ENCODE results near the gene CDCA7L. TPM values are rescaled to one million over a fixed set of nuclear protein-coding genes. Genes with fewer than 3 reads are reported as not detected.
A peak's percentile ranks its signal among the peaks of the same experiment; 100 is the strongest.
"Not testable (repeated sequence)": the region's sequence is repeated elsewhere in the genome, so short reads cannot be mapped to it uniquely, and the experiment has no call there.

Gene CDCA7L
- total RNA-seq, 2 donors from 2014 or later, result 35.1 to 49.1 TPM

DNA sequence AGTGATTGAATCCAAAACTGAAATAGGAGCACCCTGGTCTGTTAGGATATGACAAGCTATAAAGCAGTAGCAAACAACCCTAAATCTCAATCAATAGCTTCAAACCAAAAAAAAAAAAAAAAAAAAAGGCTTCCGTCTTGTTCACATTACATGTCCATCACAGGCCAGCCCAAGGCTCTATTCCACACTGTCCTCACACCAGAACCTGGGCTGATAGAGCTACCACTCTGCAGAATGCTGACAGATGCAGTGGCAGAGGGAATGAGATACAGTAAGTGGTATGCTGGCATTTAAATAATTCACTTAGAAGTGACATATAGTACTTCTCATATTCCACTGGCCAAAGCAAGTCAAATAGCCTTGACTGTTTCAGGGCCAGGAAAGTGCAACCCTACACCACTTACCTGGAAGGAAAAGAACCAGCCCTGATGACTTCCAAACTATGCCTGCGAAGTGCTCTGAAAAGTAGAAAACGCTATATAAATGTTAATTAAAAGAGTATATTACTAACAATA, 5.8 kb downstream of the CDCA7L start:
- peak overlapping the region; percentile 57 to 84 for H3K4me3 Mint-ChIP-seq
- peaks cover 8 to 23% of the 10 kb centered on the region in 2 donors for H3K36me3 Mint-ChIP-seq (ENCODE audit: insufficient read depth in 2 of 2)
- no peaks in the 10 kb centered on the region for H3K27me3 Mint-ChIP-seq (ENCODE audit: low read depth)
- DNase-seq, result no peak
- ATAC-seq (replicated peaks in 1 of 2), result no peak
- H3K9me3 Mint-ChIP-seq, result peaks cover 2 to 6% of the 10 kb centered on the region in 2 donors
- H3K27ac Mint-ChIP-seq, result peak overlapping the region; percentile 93
- peaks cover 81% of the 10 kb centered on the region for H3K4me1 Mint-ChIP-seq (ENCODE audit: low read depth)

GRCh38 chr7:21939136-21939857, 6.4 kb downstream of the CDCA7L start:
- peaks cover 82% of the 10 kb centered on the region for H3K4me1 Mint-ChIP-seq (ENCODE audit: low read depth)
- H3K9me3 Mint-ChIP-seq, result peaks cover 2 to 6% of the 10 kb centered on the region in 2 donors

DNA sequence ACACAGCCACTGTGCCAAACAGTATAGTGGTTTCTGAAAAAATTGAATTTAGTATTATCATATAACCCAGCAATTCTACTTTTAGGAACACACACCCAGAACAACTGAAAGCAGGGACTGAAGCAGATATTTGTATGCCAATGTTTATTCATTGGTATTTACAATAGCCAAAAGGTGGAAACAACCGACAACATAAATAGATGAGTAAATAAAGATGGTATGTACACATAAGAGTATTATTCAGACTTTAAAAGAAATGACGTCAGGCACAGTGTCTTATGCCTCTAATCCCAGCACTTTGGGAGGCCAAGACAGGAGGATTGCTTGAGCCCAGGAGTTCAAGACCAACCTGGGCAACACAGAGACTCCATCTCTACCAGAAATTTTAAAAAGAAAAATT, 7.2 kb downstream of the CDCA7L start:
- Mint-ChIP-seq H3K4me3 (peak overlapping the region; percentile 43 to 57), H3K36me3 (ENCODE audit: insufficient read depth in 2 of 2) (peaks cover 10 to 31% of the 10 kb centered on the region in 2 donors), H3K9me3 (peaks cover 3 to 6% of the 10 kb centered on the region in 2 donors), H3K27me3 (ENCODE audit: low read depth) (no peaks in the 10 kb centered on the region), H3K27ac (peak overlapping the region; percentile 93), H3K4me1 (ENCODE audit: low read depth) (peaks cover 80% of the 10 kb centered on the region)
- no peak for ATAC-seq (replicated peaks in 1 of 2)
- DNase-seq, result no peak

More at GRCh38 chr7:21939136-21939857, 6.4 kb downstream of the CDCA7L start:
- peak overlapping the region; percentile 93 for H3K27ac Mint-ChIP-seq
- ATAC-seq (replicated peaks in 1 of 2) (peak; percentile 91 to 92), DNase-seq (peak; percentile 78 to 79)
- H3K27me3 Mint-ChIP-seq (ENCODE audit: low read depth), result no peaks in the 10 kb centered on the region
- H3K4me3 Mint-ChIP-seq, result peak overlapping the region; percentile 57 to 84
- H3K36me3 Mint-ChIP-seq (ENCODE audit: insufficient read depth in 2 of 2), result peaks cover 10 to 27% of the 10 kb centered on the region in 2 donors

- Mint-ChIP-seq H3K4me1 (ENCODE audit: low read depth) (peaks cover 46% of the 10 kb centered on the region), H3K4me3 (no peak overlapping the region), H3K27ac (no peak overlapping the region), H3K9me3 (peaks cover 8 to 9% of the 10 kb centered on the region in 2 donors), H3K27me3 (ENCODE audit: low read depth) (no peaks in the 10 kb centered on the region), H3K36me3 (ENCODE audit: insufficient read depth in 2 of 2) (peaks cover 16 to 45% of the 10 kb centered on the region in 2 donors)
- ATAC-seq (replicated peaks in 1 of 2) (no peak), DNase-seq (no peak)
Observed at GRCh38 chr7:21934808-21935207, 10.9 kb downstream of the CDCA7L start.

DNA sequence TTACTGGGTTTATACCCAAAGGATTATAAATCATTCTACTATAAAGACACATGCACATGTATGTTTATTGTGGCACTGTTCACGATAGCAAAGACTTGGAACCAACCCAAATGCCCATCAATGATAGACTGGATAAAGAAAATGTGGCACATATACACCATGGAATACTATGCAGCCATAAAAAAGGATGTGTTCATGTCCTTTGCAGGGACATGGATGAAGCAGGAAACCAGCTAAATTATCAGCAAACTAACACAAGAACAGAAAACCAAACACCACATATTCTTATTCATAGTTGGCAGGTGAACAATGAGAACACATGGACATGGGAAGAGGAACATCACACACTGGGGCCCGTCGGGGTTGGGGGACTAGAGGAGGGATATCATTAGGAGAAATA, 12.4 kb downstream of the CDCA7L start:
- H3K36me3 Mint-ChIP-seq (ENCODE audit: insufficient read depth in 2 of 2), result peaks cover 22 to 57% of the 10 kb centered on the region in 2 donors
- H3K4me1 Mint-ChIP-seq (ENCODE audit: low read depth), result peaks cover 34% of the 10 kb centered on the region
- not testable (repeated sequence) for H3K27ac Mint-ChIP-seq

DNA sequence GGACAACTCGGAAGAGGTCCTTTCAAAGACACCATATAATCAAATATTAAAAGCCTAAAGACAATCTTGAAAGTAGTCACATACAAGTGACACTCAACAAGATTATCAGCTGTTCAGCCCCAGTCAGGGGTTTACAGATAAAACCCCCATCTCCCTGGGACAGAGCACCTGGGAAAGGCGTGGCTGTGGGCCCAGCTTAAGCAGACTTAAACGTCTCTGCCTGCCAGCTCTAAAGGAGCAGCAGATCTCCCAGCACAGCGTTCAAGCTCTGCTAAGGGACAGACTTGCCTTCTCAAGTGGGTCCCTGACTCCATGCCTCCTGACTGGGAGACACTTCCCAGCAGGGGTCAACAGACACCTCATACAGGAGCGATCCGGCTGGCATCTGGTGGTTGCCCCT, 18.0 kb downstream of the CDCA7L start:
- no peak for ATAC-seq (replicated peaks in 1 of 2)
- Mint-ChIP-seq H3K27ac (no peak overlapping the region), H3K4me3 (no peak overlapping the region), H3K4me1 (ENCODE audit: low read depth) (peaks cover 6% of the 10 kb centered on the region), H3K9me3 (peaks cover 7 to 11% of the 10 kb centered on the region in 2 donors), H3K36me3 (ENCODE audit: insufficient read depth in 2 of 2) (peaks cover 14 to 33% of the 10 kb centered on the region in 2 donors), H3K27me3 (ENCODE audit: low read depth) (no peaks in the 10 kb centered on the region)
- DNase-seq, result no peak

More for the DNA sequence above, 12.4 kb downstream of the CDCA7L start:
- ATAC-seq (replicated peaks in 1 of 2); H3K4me3 Mint-ChIP-seq; H3K27me3 Mint-ChIP-seq (ENCODE audit: low read depth); DNase-seq: not testable (repeated sequence)
- peaks cover 11 to 13% of the 10 kb centered on the region in 2 donors for H3K9me3 Mint-ChIP-seq

GRCh38 chr7:21926448-21926847, 19.3 kb downstream of the CDCA7L start:
- peaks cover 14 to 29% of the 10 kb centered on the region in 2 donors for H3K36me3 Mint-ChIP-seq (ENCODE audit: insufficient read depth in 2 of 2)
- H3K27ac Mint-ChIP-seq, result no peak overlapping the region
- H3K4me1 Mint-ChIP-seq (ENCODE audit: low read depth), result peaks cover 6% of the 10 kb centered on the region
- H3K4me3 Mint-ChIP-seq, result no peak overlapping the region
- no peak for DNase-seq
- ATAC-seq (replicated peaks in 1 of 2), result no peak
- H3K27me3 Mint-ChIP-seq (ENCODE audit: low read depth), result no peaks in the 10 kb centered on the region
- H3K9me3 Mint-ChIP-seq, result peaks cover 7 to 11% of the 10 kb centered on the region in 2 donors

GRCh38 chr7:21923658-21924057, 22.0 kb downstream of the CDCA7L start:
- Mint-ChIP-seq H3K9me3 (peaks cover 0 to 5% of the 10 kb centered on the region in 2 donors), H3K4me3 (no peak overlapping the region), H3K27me3 (ENCODE audit: low read depth) (no peaks in the 10 kb centered on the region), H3K36me3 (ENCODE audit: insufficient read depth in 2 of 2) (peaks cover 8 to 12% of the 10 kb centered on the region in 2 donors), H3K4me1 (ENCODE audit: low read depth) (no peaks in the 10 kb centered on the region), H3K27ac (no peak overlapping the region)
- no peak for ATAC-seq (replicated peaks in 1 of 2)
- no peak for DNase-seq

DNA sequence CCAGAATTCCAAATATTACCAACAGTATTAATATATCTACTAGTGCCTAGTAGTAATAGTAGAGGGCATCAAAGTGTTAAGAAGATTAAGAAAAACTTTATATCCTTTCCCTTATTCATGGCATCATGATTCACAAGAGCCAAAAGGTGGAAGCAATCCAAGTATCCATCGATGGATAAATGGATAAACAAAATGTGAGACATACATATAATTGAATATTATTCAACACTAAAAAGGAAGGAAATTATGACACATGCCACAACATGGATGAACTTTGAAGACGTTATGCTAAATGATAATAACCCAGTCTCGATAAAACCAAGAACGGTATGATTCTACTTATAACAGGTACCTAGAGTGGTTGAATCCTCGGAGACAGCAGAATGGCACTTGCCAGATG, 23.1 kb downstream of the CDCA7L start:
- Mint-ChIP-seq H3K36me3 (ENCODE audit: insufficient read depth in 2 of 2) (peaks cover 5 to 6% of the 10 kb centered on the region in 2 donors), H3K27ac (no peak overlapping the region), H3K9me3 (peaks cover 0 to 3% of the 10 kb centered on the region in 2 donors), H3K27me3 (ENCODE audit: low read depth) (no peaks in the 10 kb centered on the region), H3K4me1 (ENCODE audit: low read depth) (no peaks in the 10 kb centered on the region), H3K4me3 (no peak overlapping the region)
- ATAC-seq (replicated peaks in 1 of 2), result no peak
- DNase-seq, result no peak

GRCh38 chr7:21920936-21921335, 24.8 kb downstream of the CDCA7L start:
- DNase-seq (no peak), ATAC-seq (replicated peaks in 1 of 2) (no peak)
- H3K27me3 Mint-ChIP-seq (ENCODE audit: low read depth), result no peaks in the 10 kb centered on the region
- no peaks in the 10 kb centered on the region for H3K4me1 Mint-ChIP-seq (ENCODE audit: low read depth)
- no peak overlapping the region for H3K27ac Mint-ChIP-seq
- peaks cover 2 to 6% of the 10 kb centered on the region in 2 donors for H3K36me3 Mint-ChIP-seq (ENCODE audit: insufficient read depth in 2 of 2)
- no peak overlapping the region for H3K4me3 Mint-ChIP-seq
- no peaks in the 10 kb centered on the region for H3K9me3 Mint-ChIP-seq

DNA sequence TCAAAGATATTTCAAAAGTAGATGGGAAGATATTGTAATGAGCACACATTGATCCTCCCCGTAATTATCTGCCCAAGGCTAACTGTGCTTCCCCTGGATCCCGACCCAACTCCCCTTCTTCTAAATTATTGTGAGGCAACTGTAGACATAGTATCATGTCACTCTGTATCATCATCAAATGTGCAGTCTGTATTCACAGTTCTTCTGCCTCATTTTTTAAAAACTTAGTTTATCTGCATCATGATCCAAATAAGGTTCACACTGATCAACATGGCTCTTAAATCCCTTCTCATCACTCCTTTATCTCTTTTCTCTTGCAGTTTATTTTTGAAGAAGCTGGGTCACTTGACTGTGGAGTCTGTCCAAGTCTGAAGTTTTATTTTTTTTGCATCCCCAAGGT, 27.5 kb downstream of the CDCA7L start:
- peaks cover 12 to 20% of the 10 kb centered on the region in 2 donors for H3K36me3 Mint-ChIP-seq (ENCODE audit: insufficient read depth in 2 of 2)
- ATAC-seq (replicated peaks in 1 of 2), result no peak
- no peaks in the 10 kb centered on the region for H3K9me3 Mint-ChIP-seq
- DNase-seq, result no peak
- H3K27ac Mint-ChIP-seq, result no peak overlapping the region
- no peaks in the 10 kb centered on the region for H3K4me1 Mint-ChIP-seq (ENCODE audit: low read depth)
- no peaks in the 10 kb centered on the region for H3K27me3 Mint-ChIP-seq (ENCODE audit: low read depth)
- H3K4me3 Mint-ChIP-seq, result no peak overlapping the region

DNA sequence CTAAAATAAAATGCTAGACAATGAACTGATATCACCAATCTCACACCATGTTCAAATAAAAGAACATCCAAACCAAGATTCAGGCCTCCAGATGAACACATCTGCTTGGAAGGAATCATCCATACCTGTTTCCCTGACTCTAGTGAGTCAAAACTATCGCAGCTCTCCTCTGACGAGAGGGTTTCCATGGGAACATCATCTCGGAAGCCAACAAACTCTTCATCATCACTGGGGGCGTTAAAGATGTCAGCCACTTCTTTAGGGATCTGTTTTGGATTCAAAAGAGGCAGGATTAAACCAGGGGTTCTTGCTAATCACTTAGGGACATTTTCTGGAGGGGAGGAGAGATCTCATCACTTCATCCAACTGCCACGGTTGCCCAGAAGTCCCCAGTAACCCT, 29.1 kb downstream of the CDCA7L start:
- ATAC-seq (replicated peaks in 1 of 2) (no peak), DNase-seq (no peak)
- Mint-ChIP-seq H3K4me3 (no peak overlapping the region), H3K9me3 (no peaks in the 10 kb centered on the region), H3K27ac (no peak overlapping the region), H3K27me3 (ENCODE audit: low read depth) (no peaks in the 10 kb centered on the region), H3K4me1 (ENCODE audit: low read depth) (no peaks in the 10 kb centered on the region), H3K36me3 (ENCODE audit: insufficient read depth in 2 of 2) (peaks cover 12 to 20% of the 10 kb centered on the region in 2 donors)

DNA sequence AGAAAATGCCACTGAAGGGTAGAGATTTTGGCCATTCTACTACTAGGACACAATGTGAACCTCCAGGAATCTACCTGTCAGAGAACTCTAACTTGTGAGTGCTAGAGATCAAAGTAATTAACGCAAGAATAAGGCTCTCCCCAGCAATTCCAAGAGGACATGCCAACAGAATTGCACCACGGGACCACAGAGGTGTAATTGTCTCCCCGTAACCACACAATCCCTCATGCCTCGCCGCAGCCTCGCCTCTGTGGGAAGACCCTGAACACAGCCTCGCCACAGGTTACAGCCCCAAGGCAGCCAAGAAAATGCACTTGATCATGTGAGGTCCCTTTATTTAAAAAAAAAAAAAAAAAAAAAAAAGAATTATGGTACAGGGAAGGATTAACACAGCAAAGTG, 29.5 kb downstream of the CDCA7L start:
- no peak for ATAC-seq (replicated peaks in 1 of 2)
- no peaks in the 10 kb centered on the region for H3K27me3 Mint-ChIP-seq (ENCODE audit: low read depth)
- peaks cover 12 to 20% of the 10 kb centered on the region in 2 donors for H3K36me3 Mint-ChIP-seq (ENCODE audit: insufficient read depth in 2 of 2)
- no peak overlapping the region for H3K27ac Mint-ChIP-seq
- no peaks in the 10 kb centered on the region for H3K4me1 Mint-ChIP-seq (ENCODE audit: low read depth)
- DNase-seq, result no peak
- no peaks in the 10 kb centered on the region for H3K9me3 Mint-ChIP-seq
- H3K4me3 Mint-ChIP-seq, result no peak overlapping the region
